Uterus (tissue), 2 donors: ENCODE measurements around the gene CACNA2D2.

ENCODE experiments used
- POLR2A ChIP-seq, 2 donors: fragments of 450-650 bp; IDR thresholded peaks; one replicate each; pipeline ENCODE4 v1.6.1; 2016; ENCODE audit warnings: antibody characterized with exemption in 2 of 2, mild to moderate bottlenecking in 1 of 2, moderate library complexity in 1 of 2
- TF ChIP-seq, protein P1 (sequence below), 4 experiments: fragments of 200-600 bp in 2 of 4; fragments of 450-650 bp in 2 of 4; sonication (generic) in 2 of 4; IDR thresholded peaks; one replicate each; pipeline ENCODE4 v1.5.1; 2016 to 2019; ENCODE audit warnings: antibody characterized with exemption in 4 of 4, mild to moderate bottlenecking in 2 of 4, moderate library complexity in 1 of 4

DNA sequence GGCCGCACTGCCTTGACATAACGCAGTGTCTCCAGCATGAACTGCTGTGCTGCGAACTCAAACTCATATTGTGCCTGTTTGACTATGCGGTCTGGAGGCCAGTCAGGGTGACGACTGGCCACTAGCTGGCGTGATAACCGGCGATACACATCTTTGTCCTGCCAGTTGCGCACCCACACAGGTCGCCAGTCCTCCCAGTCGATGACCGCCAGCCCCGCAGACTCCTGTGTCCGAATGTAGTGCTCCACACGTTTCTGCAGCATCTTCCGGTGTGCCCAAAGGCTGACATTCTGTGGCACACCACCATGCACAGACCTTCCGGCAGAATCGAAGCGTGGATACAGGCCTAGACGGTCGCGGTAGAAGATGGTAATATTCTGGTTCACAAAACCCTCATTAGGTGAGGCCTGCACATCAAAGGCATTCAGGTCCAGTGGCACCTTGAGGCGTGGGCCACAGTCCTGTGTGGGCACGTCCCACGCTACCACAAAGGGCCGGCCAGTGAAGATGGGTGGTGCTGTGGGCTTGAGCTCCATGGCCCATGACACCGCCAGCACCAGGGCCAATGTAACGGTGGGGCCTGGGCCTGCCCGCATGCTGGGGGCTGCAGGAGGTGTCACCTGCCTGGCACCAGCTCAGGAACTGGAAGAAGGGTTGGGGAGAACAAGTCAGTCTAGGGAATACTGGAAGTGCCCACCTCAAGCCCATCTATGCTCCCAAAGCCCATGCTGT is 183.4 kb downstream of the CACNA2D2 start:
- no peak for TF ChIP-seq POLR2A (IDR thresholded peaks at IDR 0.05)
- TF ChIP-seq, protein P1, sequence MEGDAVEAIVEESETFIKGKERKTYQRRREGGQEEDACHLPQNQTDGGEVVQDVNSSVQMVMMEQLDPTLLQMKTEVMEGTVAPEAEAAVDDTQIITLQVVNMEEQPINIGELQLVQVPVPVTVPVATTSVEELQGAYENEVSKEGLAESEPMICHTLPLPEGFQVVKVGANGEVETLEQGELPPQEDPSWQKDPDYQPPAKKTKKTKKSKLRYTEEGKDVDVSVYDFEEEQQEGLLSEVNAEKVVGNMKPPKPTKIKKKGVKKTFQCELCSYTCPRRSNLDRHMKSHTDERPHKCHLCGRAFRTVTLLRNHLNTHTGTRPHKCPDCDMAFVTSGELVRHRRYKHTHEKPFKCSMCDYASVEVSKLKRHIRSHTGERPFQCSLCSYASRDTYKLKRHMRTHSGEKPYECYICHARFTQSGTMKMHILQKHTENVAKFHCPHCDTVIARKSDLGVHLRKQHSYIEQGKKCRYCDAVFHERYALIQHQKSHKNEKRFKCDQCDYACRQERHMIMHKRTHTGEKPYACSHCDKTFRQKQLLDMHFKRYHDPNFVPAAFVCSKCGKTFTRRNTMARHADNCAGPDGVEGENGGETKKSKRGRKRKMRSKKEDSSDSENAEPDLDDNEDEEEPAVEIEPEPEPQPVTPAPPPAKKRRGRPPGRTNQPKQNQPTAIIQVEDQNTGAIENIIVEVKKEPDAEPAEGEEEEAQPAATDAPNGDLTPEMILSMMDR (IDR thresholded peaks at IDR 0.05) = no peak
